K562 (cell line): Measurements from ENCODE around the gene LRRC10B. TPM values are rescaled to one million over a fixed set of nuclear protein-coding genes. Genes with fewer than 3 reads are reported as not detected.

ENCODE experiments used
- ARID4B ChIP-seq: sonication (generic); formaldehyde crosslinking; IDR thresholded peaks from 2 replicates; pipeline ENCODE4 v1.8.0; 2022; ENCODE audit warnings: mild to moderate bottlenecking, missing genetic modification reagents
- BACH1 ChIP-seq: fragments of 200-800 bp; sonication (Bioruptor generic); IDR thresholded peaks from 2 replicates; pipeline ENCODE4 v1.6.1; 2016; ENCODE audit warnings: missing genetic modification characterization, missing compliant biosample characterization
- CC2D1A ChIP-seq: fragments of 450-650 bp; IDR thresholded peaks from 2 replicates; pipeline ENCODE4 v1.6.1; 2017; ENCODE audit warnings: mild to moderate bottlenecking
- CTBP1 ChIP-seq: fragments of 450-650 bp; IDR thresholded peaks from 2 replicates; pipeline ENCODE4 v1.6.1; 2016; ENCODE audit warnings: borderline replicate concordance
- E2F6 ChIP-seq, 2 experiments: IDR thresholded peaks; 2 replicates each; pipeline ENCODE4 v1.6.1; 2011; ENCODE audit warnings: borderline replicate concordance in 1 of 2, control low read depth in 1 of 2, low read depth in 1 of 2, low read length in 1 of 2, mild to moderate bottlenecking in 1 of 2, mixed read lengths in 1 of 2, moderate library complexity in 1 of 2; ENCODE audit not compliant: insufficient read depth in 1 of 2, insufficient read length in 1 of 2, poor library complexity in 1 of 2, severe bottlenecking in 1 of 2; ENCODE audit errors: extremely low read depth in 1 of 2
- FOXK1 ChIP-seq: sonication (generic); formaldehyde crosslinking; IDR thresholded peaks from 2 replicates; pipeline ENCODE4 v1.8.0; 2022; ENCODE audit warnings: missing genetic modification reagents, mild to moderate bottlenecking, borderline replicate concordance
- MTA1 ChIP-seq: fragments of 450-650 bp; IDR thresholded peaks from 2 replicates; pipeline ENCODE4 v1.6.1; 2017; ENCODE audit warnings: borderline replicate concordance
- RAD51 ChIP-seq: fragments of 450-650 bp; IDR thresholded peaks from 2 replicates; pipeline ENCODE4 v1.7.1; 2016; ENCODE audit warnings: low read depth, mild to moderate bottlenecking, borderline replicate concordance
- RBBP5 ChIP-seq: fragments of 200-600 bp; sonication (generic); IDR thresholded peaks from 2 replicates; pipeline ENCODE4 v1.6.1; 2012; ENCODE audit warnings: borderline replicate concordance, mild to moderate bottlenecking, low read length, control low read depth, inconsistent platforms; ENCODE audit not compliant: insufficient read depth, poor library complexity, severe bottlenecking
- SMC3 ChIP-seq: conservative IDR thresholded peaks from 2 replicates; pipeline ENCODE4 v1.6.1; 2011; ENCODE audit warnings: low read depth, low read length, improper control_type of control experiment; ENCODE audit not compliant: insufficient read depth
- SREBF2 ChIP-seq: sonication (generic); formaldehyde crosslinking; IDR thresholded peaks from 2 replicates; pipeline ENCODE4 v1.4.0; 2020; ENCODE audit warnings: mild to moderate bottlenecking, missing genetic modification reagents
- TAF9B ChIP-seq: fragments of 450-650 bp; IDR thresholded peaks from 2 replicates; pipeline ENCODE4 v1.6.1; 2018; ENCODE audit warnings: mild to moderate bottlenecking; ENCODE audit not compliant: partially characterized antibody
- TAL1 ChIP-seq: fragments of 450-650 bp; IDR thresholded peaks from 2 replicates; pipeline ENCODE4 v1.6.1; 2016; ENCODE audit warnings: mild to moderate bottlenecking
- THRAP3 ChIP-seq: fragments of 450-650 bp; IDR thresholded peaks from 2 replicates; pipeline ENCODE4 v1.6.1; 2016; ENCODE audit warnings: mild to moderate bottlenecking, inconsistent platforms, borderline replicate concordance
- TOE1 ChIP-seq, 2 experiments: fragments of 450-650 bp in 1 of 2; sonication (generic) in 1 of 2; formaldehyde crosslinking in 1 of 2; IDR thresholded peaks; 2 replicates each; pipeline versions ENCODE4 v1.7.1 to v1.8.0; 2016 to 2022; ENCODE audit warnings: borderline replicate concordance in 2 of 2, mild to moderate bottlenecking in 2 of 2, antibody characterized with exemption in 1 of 2, inconsistent platforms in 1 of 2, low read depth in 1 of 2, missing genetic modification reagents in 1 of 2, moderate library complexity in 1 of 2
- USF2 ChIP-seq: sonication (generic); formaldehyde crosslinking; IDR thresholded peaks from 2 replicates; pipeline ENCODE4 v1.5.0; 2020; ENCODE audit warnings: missing genetic modification reagents
- polyA plus RNA-seq, 8 experiments: library from polyadenylated mRNA; depleted of rRNA in 4 of 8; stranded (reverse) in 5 of 8; unstranded in 3 of 8; fragments of >200 nt; fragmentation: Nextera tagmentation in 2 of 8; fragmentation: Illumina TruSeq in 1 of 8; extraction: Ambion mirVana in 2 of 8; extraction: Trizol in 1 of 8; gene quantifications; 2 replicates each; pipeline versions ENCODE4 v1.2.1 to v1.2.3, GENCODE V29; 2011 to 2014; ENCODE audit warnings: inconsistent platforms in 1 of 8, missing spikeins in 1 of 8
- total RNA-seq, 7 experiments: library from RNA; depleted of rRNA in 6 of 7; stranded (reverse); fragments of >200 nt in 6 of 7; fragmentation: Illumina TruSeq in 2 of 7; extraction: Trizol in 2 of 7; gene quantifications; 2 replicates each; pipeline versions ENCODE4 v1.2.1 to v1.2.3, GENCODE V29; 2011 to 2021; ENCODE audit warnings: low replicate concordance in 1 of 7
- TF ChIP-seq, protein P1 (sequence below): sonication (generic); formaldehyde crosslinking; IDR thresholded peaks from 2 replicates; pipeline ENCODE4 v1.8.0; 2022; ENCODE audit warnings: mild to moderate bottlenecking, missing genetic modification reagents

LRRC10B gene
- total and polyA plus RNA-seq, 9 of the 15 experiments (the other 6 are each of a cell fraction or from before 2014, with no cell fraction given): 0.11 TPM; not detected in 8

GRCh38 chr11:61516675-61517572 is 8.4 kb downstream of the LRRC10B start (continued):
- TF ChIP-seq MTA1 (no peak), TAL1 (no peak), RBBP5 (no peak), CTBP1 (peak; percentile 15; the same call in 1 of the 2 replicates), SREBF2 (CRISPR knock-in tag) (no peak), SMC3 (peak; percentile 86), THRAP3 (no peak), TAF9B (no peak), CC2D1A (0 out of 2 replicates have a peak, but pooled peaks have one; percentile 71), USF2 (CRISPR knock-in tag) (no peak), FOXK1 (no peak), ARID4B (CRISPR knock-in tag) (no peak), BACH1 (tag) (no peak), E2F6 (IDR thresholded peaks at IDR 0.05; ENCODE audit: borderline replicate concordance in 1 of 2, extremely low read depth in 1 of 2, insufficient read depth in 1 of 2, insufficient read length in 1 of 2, low read depth in 1 of 2, low read length in 1 of 2, poor library complexity in 1 of 2, severe bottlenecking in 1 of 2) (no peak), RAD51 (no peak), TOE1 (IDR thresholded peaks at IDR 0.05; ENCODE audit: borderline replicate concordance) (no peak), TOE1 (CRISPR knock-in tag; IDR thresholded peaks at IDR 0.05; ENCODE audit: borderline replicate concordance, low read depth) (no peak)
- TF ChIP-seq, protein P1, sequence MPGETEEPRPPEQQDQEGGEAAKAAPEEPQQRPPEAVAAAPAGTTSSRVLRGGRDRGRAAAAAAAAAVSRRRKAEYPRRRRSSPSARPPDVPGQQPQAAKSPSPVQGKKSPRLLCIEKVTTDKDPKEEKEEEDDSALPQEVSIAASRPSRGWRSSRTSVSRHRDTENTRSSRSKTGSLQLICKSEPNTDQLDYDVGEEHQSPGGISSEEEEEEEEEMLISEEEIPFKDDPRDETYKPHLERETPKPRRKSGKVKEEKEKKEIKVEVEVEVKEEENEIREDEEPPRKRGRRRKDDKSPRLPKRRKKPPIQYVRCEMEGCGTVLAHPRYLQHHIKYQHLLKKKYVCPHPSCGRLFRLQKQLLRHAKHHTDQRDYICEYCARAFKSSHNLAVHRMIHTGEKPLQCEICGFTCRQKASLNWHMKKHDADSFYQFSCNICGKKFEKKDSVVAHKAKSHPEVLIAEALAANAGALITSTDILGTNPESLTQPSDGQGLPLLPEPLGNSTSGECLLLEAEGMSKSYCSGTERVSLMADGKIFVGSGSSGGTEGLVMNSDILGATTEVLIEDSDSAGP (CRISPR knock-in tag): 0 out of 2 replicates have a peak, but pooled peaks have one; percentile 14
